HepG2 (cell line): Measurements from ENCODE around the gene PUS3.

ENCODE experiments used
- ATF1 ChIP-seq: IDR thresholded peaks from 2 replicates; pipeline ENCODE4 v1.6.1; 2016; ENCODE audit warnings: mild to moderate bottlenecking, control low read depth
- FOXM1 ChIP-seq: sonication (generic); formaldehyde crosslinking; IDR thresholded peaks from 2 replicates; pipeline ENCODE4 v1.5.0; 2020; ENCODE audit warnings: missing genetic modification reagents
- HIVEP1 ChIP-seq: sonication (generic); formaldehyde crosslinking; IDR thresholded peaks from 2 replicates; pipeline ENCODE4 v1.4.0; 2020; ENCODE audit warnings: mild to moderate bottlenecking, missing genetic modification reagents
- IRF2 ChIP-seq: IDR thresholded peaks from 2 replicates; pipeline ENCODE4 v1.6.1; 2018; ENCODE audit warnings: missing genetic modification reagents, missing compliant biosample characterization
- POLR2A ChIP-seq, 2 experiments: IDR thresholded peaks; 2 replicates each; pipeline ENCODE4 v1.6.1; 2011; ENCODE audit warnings: low read depth in 2 of 2, low read length in 2 of 2, mild to moderate bottlenecking in 1 of 2, moderate library complexity in 1 of 2; ENCODE audit not compliant: insufficient read depth in 1 of 2
- RBM39 ChIP-seq: fragments of 200-400 bp; formaldehyde crosslinking; IDR thresholded peaks from one replicate; pipeline ENCODE4 v1.6.1; 2018; ENCODE audit warnings: antibody characterized with exemption, mild to moderate bottlenecking, low read depth, low read length; ENCODE audit not compliant: poor library complexity, severe bottlenecking
- YY1 ChIP-seq: IDR thresholded peaks from 2 replicates; pipeline ENCODE4 v1.6.1; 2011; ENCODE audit warnings: low read length, low read depth, moderate library complexity, mild to moderate bottlenecking; ENCODE audit not compliant: insufficient read depth, insufficient replicate concordance
- ZFP36 ChIP-seq: fragments of 150-350 bp; IDR thresholded peaks from 2 replicates; pipeline ENCODE4 v1.6.1; 2018; ENCODE audit warnings: borderline replicate concordance, low read length, low read depth; ENCODE audit not compliant: partially characterized antibody
- ZNF138 ChIP-seq: sonication (generic); formaldehyde crosslinking; IDR thresholded peaks from 2 replicates; pipeline ENCODE4 v1.5.0; 2020; ENCODE audit warnings: mild to moderate bottlenecking, low read depth, missing genetic modification reagents
- ZNF274 ChIP-seq: sonication (generic); formaldehyde crosslinking; IDR thresholded peaks from 2 replicates; pipeline ENCODE4 v1.5.1; 2020; ENCODE audit warnings: mild to moderate bottlenecking, missing genetic modification reagents
- ZNF446 ChIP-seq: sonication (generic); formaldehyde crosslinking; IDR thresholded peaks from 2 replicates; pipeline ENCODE4 v1.5.0; 2020; ENCODE audit warnings: mild to moderate bottlenecking, missing genetic modification reagents
- ZSCAN25 ChIP-seq: sonication (generic); formaldehyde crosslinking; IDR thresholded peaks from 2 replicates; pipeline ENCODE4 v1.8.0; 2022; ENCODE audit warnings: mild to moderate bottlenecking, missing genetic modification reagents

GRCh38 chr11:125926682-125927081, 23.7 kb upstream of the PUS3 start:
- TF ChIP-seq ZNF274 (CRISPR knock-in tag) (no peak), ZNF138 (CRISPR knock-in tag) (no peak), IRF2 (CRISPR knock-in tag) (no peak), ZNF446 (CRISPR knock-in tag) (no peak), ZFP36 (no peak), YY1 (no peak), FOXM1 (CRISPR knock-in tag) (no peak), ZSCAN25 (CRISPR knock-in tag) (no peak), POLR2A (IDR thresholded peaks at IDR 0.05; ENCODE audit: insufficient read depth in 1 of 2, low read depth in 2 of 2, low read length in 2 of 2) (no peak), HIVEP1 (no peak), ATF1 (no peak), RBM39 (no peak)
